K562 (cell line): Measurements from ENCODE around the gene CDH19. TPM values are rescaled to one million over a fixed set of nuclear protein-coding genes. Genes with fewer than 3 reads are reported as not detected.

Experiments
- ATAC-seq: fragments of 200-7000 bp; cut with Tn5 transposase; 3 replicates; pipeline ENCODE4 v1.9.1; 2020; ENCODE audit warnings: moderate library complexity
- BruUV-seq: library from RNA; stranded (reverse); fragments of 400-500 nt; replicated peaks from 2 replicates; lab custom pipeline; 2021; lab: Mats Ljungman, UMichigan
- CTCF ChIA-PET: fragments of 300-600 bp; formaldehyde crosslinking; extraction: SDS; loops from one replicate; lab custom pipeline; 2021; ENCODE audit warnings: low intra/inter-chr PET ratio; lab: Yijun Ruan, JAX
- POLR2A ChIA-PET: fragments of 300-600, 350-650 bp; sonication (Branson Sonifier 250); formaldehyde crosslinking; extraction: SDS; loops from one replicate; lab custom pipeline; 2021; ENCODE audit warnings: antibody characterized with exemption, inconsistent platforms; lab: Yijun Ruan, JAX
- DNase-seq, 4 experiments: peaks; one replicate each; pipeline versions ENCODE4 v3.0.0 to v3.0.0-alpha.2; 2011 to 2018; ENCODE audit warnings: low spot score in 3 of 4, mixed read lengths in 3 of 4; ENCODE audit errors: extremely low read depth in 1 of 4
- FAIRE-seq: peaks from 2 replicates; lab custom pipeline; 2011; peaks lifted over from hg19 to GRCh38; lab: Jason Lieb, UNC
- H2AFZ ChIP-seq: 2 replicates; pipeline ENCODE4 v1.6.0; 2011; ENCODE audit warnings: low read depth, low read length, control low read depth, inconsistent platforms
- H3K27ac ChIP-seq: fragments of 200-600 bp; 3 replicates; pipeline ENCODE4 v1.8.0; 2011; ENCODE audit warnings: low read depth, mild to moderate bottlenecking, control low read depth, inconsistent platforms, low read length, moderate library complexity, mixed read lengths; ENCODE audit errors: extremely low read depth
- H3K27me3 ChIP-seq, 2 experiments: fragments of 300-600 bp in 1 of 2; 2 replicates in 1 of 2; 3 replicates in 1 of 2; pipeline versions ENCODE4 v1.6.0 to v1.8.0; 2011; ENCODE audit warnings: inconsistent platforms in 2 of 2, low read length in 2 of 2, mild to moderate bottlenecking in 1 of 2, mixed read lengths in 1 of 2, moderate library complexity in 1 of 2; ENCODE audit not compliant: control insufficient read depth in 2 of 2, insufficient read depth in 2 of 2
- H3K36me3 ChIP-seq: fragments of 300-600 bp; 3 replicates; pipeline ENCODE4 v1.8.0; 2011; ENCODE audit warnings: mild to moderate bottlenecking, low read length, inconsistent platforms; ENCODE audit not compliant: control insufficient read depth, insufficient read depth
- H3K4me1 ChIP-seq, 2 experiments: fragments of 200-600 bp in 1 of 2; replicated peaks in 1 of 2; 2 replicates in 1 of 2; 3 replicates in 1 of 2; pipeline versions ENCODE4 v1.5.1 to v1.8.0; 2011; ENCODE audit warnings: inconsistent platforms in 2 of 2, low read length in 2 of 2, mild to moderate bottlenecking in 1 of 2, mixed read lengths in 1 of 2, moderate library complexity in 1 of 2; ENCODE audit not compliant: control insufficient read depth in 2 of 2, insufficient read depth in 2 of 2
- H3K4me2 ChIP-seq: 2 replicates; pipeline ENCODE4 v1.6.1; 2011; ENCODE audit warnings: low read length, control low read depth, inconsistent platforms, mixed read lengths; ENCODE audit not compliant: insufficient read depth
- H3K4me3 ChIP-seq: fragments of 200-600 bp; sonication (generic), shearing (Covaris generic); 2 replicates; pipeline ENCODE4 v1.5.1; 2016; ENCODE audit warnings: control low read depth, inconsistent platforms
- H3K79me2 ChIP-seq: fragments of 200-600 bp; 3 replicates; pipeline ENCODE4 v1.8.0; 2011; ENCODE audit warnings: low read length, inconsistent platforms; ENCODE audit not compliant: control insufficient read depth, insufficient read depth
- H3K9ac ChIP-seq, 2 experiments: 2 replicates each; pipeline versions ENCODE4 v1.6.0 to v1.6.1; 2011; ENCODE audit warnings: low read depth in 2 of 2, low read length in 2 of 2, control low read depth in 1 of 2, inconsistent platforms in 1 of 2, mild to moderate bottlenecking in 1 of 2, mixed read lengths in 1 of 2; ENCODE audit not compliant: insufficient read depth in 1 of 2
- H3K9me1 ChIP-seq: one replicate; pipeline ENCODE4 v1.6.0; 2011; ENCODE audit warnings: inconsistent platforms, mild to moderate bottlenecking, low read length, moderate library complexity; ENCODE audit not compliant: control insufficient read depth, insufficient read depth
- H3K9me3 ChIP-seq: replicated peaks from 2 replicates; pipeline ENCODE4 v1.5.1; 2011; ENCODE audit warnings: low read depth, low read length, inconsistent platforms; ENCODE audit not compliant: control insufficient read depth, insufficient read depth
- H4K20me1 ChIP-seq: replicated peaks from 2 replicates; pipeline ENCODE4 v1.6.1; 2011; ENCODE audit warnings: low read length, inconsistent platforms, mixed read lengths; ENCODE audit not compliant: control insufficient read depth, insufficient read depth
- COPS2 ChIP-seq: fragments of 450-650 bp; conservative IDR thresholded peaks from 2 replicates; pipeline ENCODE4 v1.6.1; 2016; ENCODE audit warnings: mild to moderate bottlenecking, moderate library complexity
- CREB5 ChIP-seq: fragments of 250-450 bp; sonication (Bioruptor Pico); IDR thresholded peaks from 2 replicates; pipeline ENCODE4 v1.5.0; 2020; ENCODE audit warnings: mild to moderate bottlenecking
- GMEB1 ChIP-seq: fragments of 250-450 bp; sonication (Bioruptor Pico); IDR thresholded peaks from 2 replicates; pipeline ENCODE4 v1.4.0; 2020; ENCODE audit warnings: mild to moderate bottlenecking
- HIVEP1 ChIP-seq: fragments of 250-450 bp; sonication (Bioruptor Pico); IDR thresholded peaks from 2 replicates; pipeline ENCODE4 v1.4.0; 2020; ENCODE audit warnings: mild to moderate bottlenecking
- HNRNPH1 ChIP-seq: fragments of 200-400 bp; formaldehyde crosslinking; optimal IDR thresholded peaks from 2 replicates; pipeline ENCODE3; 2017; ENCODE audit warnings: low read depth, mild to moderate bottlenecking, low read length, moderate library complexity
- PTTG1 ChIP-seq: fragments of 450-650 bp; IDR thresholded peaks from 2 replicates; pipeline ENCODE4 v1.6.1; 2016; ENCODE audit warnings: low read depth, mild to moderate bottlenecking, missing genetic modification characterization, missing compliant biosample characterization
- SAP30 ChIP-seq: fragments of 200-600 bp; sonication (generic); IDR thresholded peaks from 2 replicates; pipeline ENCODE4 v1.6.1; 2012; ENCODE audit warnings: borderline replicate concordance, low read depth, mild to moderate bottlenecking, moderate library complexity, low read length, control low read depth, inconsistent platforms; ENCODE audit not compliant: insufficient read depth, poor library complexity, severe bottlenecking
- SMAD3 ChIP-seq: fragments of 450-650 bp; formaldehyde crosslinking; conservative IDR thresholded peaks from 2 replicates; pipeline ENCODE4 v1.4.0; 2020; ENCODE audit warnings: mild to moderate bottlenecking
- SMC3 ChIP-seq: conservative IDR thresholded peaks from 2 replicates; pipeline ENCODE4 v1.6.1; 2011; ENCODE audit warnings: low read depth, low read length, improper control_type of control experiment; ENCODE audit not compliant: insufficient read depth
- TAF9B ChIP-seq: fragments of 450-650 bp; IDR thresholded peaks from 2 replicates; pipeline ENCODE4 v1.6.1; 2018; ENCODE audit warnings: mild to moderate bottlenecking; ENCODE audit not compliant: partially characterized antibody
- THAP7 ChIP-seq: fragments of 250-450 bp; sonication (Bioruptor Pico); IDR thresholded peaks from 2 replicates; pipeline ENCODE4 v1.5.0; 2021
- YY1 ChIP-seq, 3 experiments: IDR thresholded peaks; 2 replicates each; pipeline ENCODE4 v1.6.1; 2011; ENCODE audit warnings: low read length in 2 of 3, mild to moderate bottlenecking in 2 of 3, moderate library complexity in 2 of 3, borderline replicate concordance in 1 of 3, control low read depth in 1 of 3, low read depth in 1 of 3; ENCODE audit not compliant: insufficient read depth in 3 of 3, insufficient replicate concordance in 2 of 3, control insufficient read depth in 1 of 3, insufficient read length in 1 of 3; ENCODE audit errors: extremely low read depth in 1 of 3
- WGBS: fragments of 100-300 bp; shearing (Covaris generic); methylation state at CpG from one replicate; pipeline ENCODE4 v1.1.6; 2016; ENCODE audit warnings: low coverage, mixed read lengths; ENCODE audit not compliant: insufficient coverage; ENCODE audit errors: missing lambda C conversion rate; 5-methylcytosine and 5-hydroxymethylcytosine counted together
- in situ Hi-C: fragments of 300-500 bp; cut with MboI; formaldehyde crosslinking; loops from 4 replicates; pipeline ENCODE4 v1.15.0; 2018; ENCODE audit warnings: inconsistent platforms, mixed read lengths
- intact Hi-C: fragments of 100-400 bp; cut with micrococcal nuclease; formaldehyde crosslinking; loops from 2 replicates; pipeline ENCODE4 v1.14.2; 2022
- polyA plus RNA-seq, 8 experiments: library from polyadenylated mRNA; depleted of rRNA in 4 of 8; stranded (reverse) in 5 of 8; unstranded in 3 of 8; fragments of >200 nt; fragmentation: Nextera tagmentation in 2 of 8; fragmentation: Illumina TruSeq in 1 of 8; extraction: Ambion mirVana in 2 of 8; extraction: Trizol in 1 of 8; gene quantifications; 2 replicates each; pipeline versions ENCODE4 v1.2.1 to v1.2.3, GENCODE V29; 2011 to 2014; ENCODE audit warnings: inconsistent platforms in 1 of 8, missing spikeins in 1 of 8
- total RNA-seq, 7 experiments: library from RNA; depleted of rRNA in 6 of 7; stranded (reverse); fragments of >200 nt in 6 of 7; fragmentation: Illumina TruSeq in 2 of 7; extraction: Trizol in 2 of 7; gene quantifications; 2 replicates each; pipeline versions ENCODE4 v1.2.1 to v1.2.3, GENCODE V29; 2011 to 2021; ENCODE audit warnings: low replicate concordance in 1 of 7

The CDH19 gene
- total and polyA plus RNA-seq, 9 of the 15 experiments (the other 6 are each of a cell fraction or from before 2014, with no cell fraction given): not detected

GRCh38 chr18:66641056-66641455, 37.2 kb upstream of the CDH19 start:
- H2AFZ ChIP-seq: no peak overlapping the region
- in situ Hi-C loops: no loop called here
- no peaks in the 10 kb centered on the region for H3K9me1 ChIP-seq
- no peak overlapping the region for H3K4me3 ChIP-seq
- intact Hi-C loops: no loop called here
- FAIRE-seq (no peak), DNase-seq (no peak), ATAC-seq (no peak)
- H3K4me2 ChIP-seq: no peak overlapping the region
- CTCF ChIA-PET: no interaction called here
- no peaks in the 10 kb centered on the region for H3K36me3 ChIP-seq
- H4K20me1 ChIP-seq: no peaks in the 10 kb centered on the region
- no TSS peak for BruUV-seq
- POLR2A ChIA-PET: no interaction called here
- no peaks in the 10 kb centered on the region for H3K27me3 ChIP-seq
- WGBS: 0% methylated on average over 3 of the region's 4 CpGs
- H3K79me2 ChIP-seq: no peaks in the 10 kb centered on the region
- H3K4me1 ChIP-seq: no peaks in the 10 kb centered on the region
- H3K9me3 ChIP-seq: no peaks in the 10 kb centered on the region
- H3K27ac ChIP-seq: no peak overlapping the region
- TF ChIP-seq CREB5 (CRISPR knock-in tag) (no peak), THAP7 (no peak), HIVEP1 (CRISPR knock-in tag) (no peak)
- no peak overlapping the region for H3K9ac ChIP-seq

- no peak overlapping the region for H2AFZ ChIP-seq
- TF ChIP-seq SMC3 (no peak), COPS2 (no peak), GMEB1 (CRISPR knock-in tag) (no peak), YY1 (IDR thresholded peaks at IDR 0.05; ENCODE audit: borderline replicate concordance in 1 of 3, control insufficient read depth in 1 of 3, extremely low read depth in 1 of 3, insufficient read depth in 3 of 3, insufficient read length in 1 of 3, insufficient replicate concordance in 2 of 3, low read depth in 1 of 3, low read length in 2 of 3) (no peak), HNRNPH1 (no peak), HIVEP1 (CRISPR knock-in tag) (no peak), TAF9B (no peak), SMAD3 (no peak), PTTG1 (tag) (no peak), SAP30 (no peak)
Observed at GRCh38 chr18:66640431-66640830, 36.5 kb upstream of the CDH19 start.

More at GRCh38 chr18:66640431-66640830, 36.5 kb upstream of the CDH19 start:
- Histone ChIP-seq H3K79me2 (no peaks in the 10 kb centered on the region), H3K4me1 (no peaks in the 10 kb centered on the region), H3K36me3 (no peaks in the 10 kb centered on the region), H3K4me2 (no peak overlapping the region), H3K27ac (no peak overlapping the region), H3K9ac (no peak overlapping the region), H3K4me3 (no peak overlapping the region), H4K20me1 (no peaks in the 10 kb centered on the region), H3K9me1 (no peaks in the 10 kb centered on the region), H3K9me3 (no peaks in the 10 kb centered on the region), H3K27me3 (no peaks in the 10 kb centered on the region)
- CTCF ChIA-PET: no interaction called here
- FAIRE-seq (no peak), DNase-seq (no peak), ATAC-seq (no peak)
- POLR2A ChIA-PET: no interaction called here
- 0% methylated on average over 3 of the region's 4 CpGs for WGBS
- in situ Hi-C loops (no loop called here), intact Hi-C loops (no loop called here)
- no TSS peak for BruUV-seq
